Loucy (cell line): ENCODE data around the gene EXD3.
A peak's percentile ranks its signal among the peaks of the same experiment; 100 is the strongest.
"Not testable (repeated sequence)": the region's sequence is repeated elsewhere in the genome, so short reads cannot be mapped to it uniquely, and the experiment has no call there.

ENCODE experiments used
- H2AFZ ChIP-seq: fragments of 200-600 bp; sonication (generic); 2 replicates; pipeline ENCODE4 v1.6.0; 2016; ENCODE audit warnings: antibody characterized with exemption, mild to moderate bottlenecking, low read length, moderate library complexity
- H3F3A ChIP-seq: fragments of 200-600 bp; 2 replicates; pipeline ENCODE4 v1.6.0; 2016; ENCODE audit warnings: antibody characterized with exemption, low read depth, mild to moderate bottlenecking
- H3K27me3 ChIP-seq: fragments of 200-600 bp; sonication (generic); 2 replicates; pipeline ENCODE4 v1.6.1; 2014; ENCODE audit warnings: low read length, mild to moderate bottlenecking; ENCODE audit not compliant: insufficient read depth, poor library complexity, severe bottlenecking
- H3K36me3 ChIP-seq: fragments of 200-600 bp; sonication (generic); 2 replicates; pipeline ENCODE4 v1.6.1; 2016; ENCODE audit warnings: low read length; ENCODE audit not compliant: insufficient read depth
- H3K4me1 ChIP-seq: fragments of 200-600 bp; sonication (generic); 2 replicates; pipeline ENCODE4 v1.5.1; 2014; ENCODE audit warnings: low read length, mild to moderate bottlenecking; ENCODE audit not compliant: insufficient read depth, poor library complexity, severe bottlenecking
- H3K4me2 ChIP-seq: fragments of 200-600 bp; sonication (generic); 2 replicates; pipeline ENCODE4 v1.6.0; 2014; ENCODE audit warnings: antibody characterized with exemption, low read length, low read depth, mild to moderate bottlenecking; ENCODE audit not compliant: poor library complexity, severe bottlenecking
- H3K4me3 ChIP-seq: fragments of 200-600 bp; sonication (generic); 2 replicates; pipeline ENCODE4 v1.5.1; 2014; ENCODE audit warnings: low read length, mild to moderate bottlenecking, mixed read lengths; ENCODE audit not compliant: poor library complexity, severe bottlenecking
- H3K79me2 ChIP-seq: fragments of 200-600 bp; sonication (generic); 2 replicates; pipeline ENCODE4 v1.6.1; 2014; ENCODE audit warnings: low read length; ENCODE audit not compliant: insufficient read depth
- H3K9ac ChIP-seq: fragments of 200-600 bp; sonication (generic); 2 replicates; pipeline ENCODE4 v1.6.0; 2014; ENCODE audit warnings: mild to moderate bottlenecking, low read depth, low read length, moderate library complexity; ENCODE audit not compliant: poor library complexity, severe bottlenecking
- H3K9me2 ChIP-seq: fragments of 200-600 bp; sonication (generic); replicated peaks from 2 replicates; pipeline ENCODE4 v1.6.1; 2016; ENCODE audit warnings: low read depth, low read length, mixed read lengths
- H3K9me3 ChIP-seq: fragments of 200-600 bp; sonication (generic); 2 replicates; pipeline ENCODE4 v1.6.1; 2014; ENCODE audit warnings: mild to moderate bottlenecking, antibody characterized with exemption, low read length, low read depth; ENCODE audit not compliant: insufficient read depth
- H4K20me1 ChIP-seq: fragments of 200-600 bp; sonication (generic); 2 replicates; pipeline ENCODE4 v1.6.0; 2014; ENCODE audit warnings: antibody characterized with exemption, low read length, mild to moderate bottlenecking; ENCODE audit not compliant: insufficient read depth, poor library complexity, severe bottlenecking
- CTCF ChIP-seq: fragments of 200-600 bp; sonication (generic); conservative IDR thresholded peaks from 2 replicates; pipeline ENCODE4 v1.5.1; 2014; ENCODE audit warnings: mild to moderate bottlenecking, antibody characterized with exemption, low read length
- EZH2phosphoT487 ChIP-seq: fragments of 200-600 bp; IDR thresholded peaks from 2 replicates; pipeline ENCODE4 v1.6.1; 2018; ENCODE audit warnings: antibody characterized with exemption, mild to moderate bottlenecking, moderate library complexity, borderline replicate concordance

EXD3 gene

GRCh38 chr9:137452761-137453642, 30.0 kb upstream of the EXD3 start:
- no peaks in the 10 kb centered on the region for H3K36me3 ChIP-seq
- H3K9me3 ChIP-seq: no peaks in the 10 kb centered on the region
- no peaks in the 10 kb centered on the region for H3K27me3 ChIP-seq
- H4K20me1 ChIP-seq: no peaks in the 10 kb centered on the region
- H3K9ac ChIP-seq: no peak overlapping the region
- no peak overlapping the region for H3K4me2 ChIP-seq
- H3K79me2 ChIP-seq: no peaks in the 10 kb centered on the region
- H2AFZ ChIP-seq: no peak overlapping the region
- H3F3A ChIP-seq: no peaks in the 10 kb centered on the region
- TF ChIP-seq EZH2phosphoT487 (no peak), CTCF (no peak)
- no peak overlapping the region for H3K4me3 ChIP-seq
- peaks cover 6% of the 10 kb centered on the region for H3K4me1 ChIP-seq
- no peaks in the 10 kb centered on the region for H3K9me2 ChIP-seq

GRCh38 chr9:137452006-137452760, 29.2 kb upstream of the EXD3 start:
- no peak overlapping the region for H3K4me3 ChIP-seq

GRCh38 chr9:137451264-137452005, 28.5 kb upstream of the EXD3 start:
- H3K27me3 ChIP-seq, H3F3A ChIP-seq, H4K20me1 ChIP-seq, H3K4me2 ChIP-seq, H3K79me2 ChIP-seq, H2AFZ ChIP-seq, H3K9me2 ChIP-seq, H3K36me3 ChIP-seq, H3K9ac ChIP-seq, H3K4me3 ChIP-seq, H3K9me3 ChIP-seq, H3K4me1 ChIP-seq: not testable (repeated sequence)

More at GRCh38 chr9:137452006-137452760, 29.2 kb upstream of the EXD3 start:
- no peaks in the 10 kb centered on the region for H3K79me2 ChIP-seq
- no peak overlapping the region for H2AFZ ChIP-seq
- no peaks in the 10 kb centered on the region for H3F3A ChIP-seq
- no peak overlapping the region for H3K4me2 ChIP-seq
- H3K9me3 ChIP-seq: no peaks in the 10 kb centered on the region
- no peak for TF ChIP-seq EZH2phosphoT487
- no peak for TF ChIP-seq CTCF
- H3K27me3 ChIP-seq: no peaks in the 10 kb centered on the region
- no peak overlapping the region for H3K9ac ChIP-seq
- no peaks in the 10 kb centered on the region for H3K36me3 ChIP-seq
- no peaks in the 10 kb centered on the region for H4K20me1 ChIP-seq
- peaks cover 6% of the 10 kb centered on the region for H3K4me1 ChIP-seq
- H3K9me2 ChIP-seq: no peaks in the 10 kb centered on the region

- not testable (repeated sequence) for H3K27me3 ChIP-seq, H3K9me2 ChIP-seq, H3K79me2 ChIP-seq, H3K9ac ChIP-seq, H3F3A ChIP-seq, H3K4me3 ChIP-seq, H4K20me1 ChIP-seq, H3K9me3 ChIP-seq, H2AFZ ChIP-seq, H3K36me3 ChIP-seq, H3K4me1 ChIP-seq
- H3K4me2 ChIP-seq: peak overlapping the region; percentile 20
Measured at GRCh38 chr9:137450539-137451222, 27.7 kb upstream of the EXD3 start.
